CD8-positive, alpha-beta memory T cell (primary cell): ENCODE data around the gene RPRD2. TPM values are rescaled to one million over a fixed set of nuclear protein-coding genes. Genes with fewer than 3 reads are reported as not detected.

ENCODE experiments used
- CTCF ChIA-PET: fragments of 350-600 bp; sonication (Branson Sonifier 250); formaldehyde crosslinking; loops from one replicate; lab custom pipeline; 2021; ENCODE audit warnings: antibody characterized with exemption; lab: Charles Lee
- POLR2A ChIA-PET: fragments of 350-600 bp; sonication (Branson Sonifier 250); formaldehyde crosslinking; loops from one replicate; lab custom pipeline; 2021; ENCODE audit warnings: antibody characterized with exemption; lab: Charles Lee
- DNase-seq, 5 donors: peaks; one replicate each; pipeline versions ENCODE4 v3.0.0 to v3.0.0-alpha.2; 2020 to 2022; ENCODE audit warnings: mixed read lengths in 1 of 5
- H3K27ac ChIP-seq: one replicate; pipeline ENCODE4 v1.7.0; 2013; ENCODE audit warnings: low read depth, mild to moderate bottlenecking, low read length, moderate library complexity
- H3K27me3 ChIP-seq: 2 replicates; pipeline ENCODE4 v1.7.0; 2013; ENCODE audit warnings: low read length, mild to moderate bottlenecking; ENCODE audit not compliant: insufficient read depth, poor library complexity, severe bottlenecking
- H3K36me3 ChIP-seq: 2 replicates; pipeline ENCODE4 v1.7.0; 2013; ENCODE audit warnings: mild to moderate bottlenecking, low read length, moderate library complexity; ENCODE audit not compliant: insufficient read depth
- H3K4me1 ChIP-seq: 2 replicates; pipeline ENCODE4 v1.7.0; 2013; ENCODE audit warnings: mild to moderate bottlenecking, low read length, moderate library complexity; ENCODE audit not compliant: insufficient read depth
- H3K4me3 ChIP-seq: 2 replicates; pipeline ENCODE4 v1.7.0; 2013; ENCODE audit warnings: mild to moderate bottlenecking, low read length
- H3K9me3 ChIP-seq: 2 replicates; pipeline ENCODE4 v1.7.0; 2013; ENCODE audit warnings: mild to moderate bottlenecking, low read length
- H3K27ac Mint-ChIP-seq, 8 donors: one replicate each; pipeline ENCODE4 v1.8.0; 2020 to 2021; ENCODE audit warnings: mixed read lengths in 8 of 8, mild to moderate bottlenecking in 6 of 8, inconsistent platforms in 3 of 8, moderate library complexity in 3 of 8
- H3K27me3 Mint-ChIP-seq, 2 donors: one replicate each; pipeline ENCODE4 v1.8.0; 2020 to 2021; ENCODE audit warnings: mixed read lengths in 2 of 2, mild to moderate bottlenecking in 1 of 2, moderate library complexity in 1 of 2
- H3K36me3 Mint-ChIP-seq, 3 donors: one replicate each; pipeline ENCODE4 v1.8.0; 2020 to 2021; ENCODE audit warnings: mixed read lengths in 3 of 3, inconsistent platforms in 1 of 3, mild to moderate bottlenecking in 1 of 3
- H3K4me1 Mint-ChIP-seq, 3 donors: one replicate each; pipeline ENCODE4 v1.8.0; 2020 to 2021; ENCODE audit warnings: mixed read lengths in 3 of 3, inconsistent platforms in 1 of 3, mild to moderate bottlenecking in 1 of 3
- H3K4me3 Mint-ChIP-seq, 7 donors: one replicate each; pipeline ENCODE4 v1.8.0; 2020 to 2021; ENCODE audit warnings: mixed read lengths in 7 of 7, mild to moderate bottlenecking in 6 of 7, moderate library complexity in 4 of 7, inconsistent platforms in 2 of 7
- H3K9me3 Mint-ChIP-seq, 5 donors: one replicate each; pipeline ENCODE4 v1.8.0; 2020 to 2022; ENCODE audit warnings: mixed read lengths in 5 of 5, mild to moderate bottlenecking in 3 of 5, moderate library complexity in 2 of 5, inconsistent platforms in 1 of 5
- polyA plus RNA-seq: library from polyadenylated mRNA; unstranded; fragments of 300-500 nt; fragmentation: Illumina TruSeq; gene quantifications from one replicate; pipeline ENCODE4 v1.2.3, GENCODE V29; 2021
- total RNA-seq, 2 experiments: library from RNA; stranded (reverse); gene quantifications; one replicate each; pipeline ENCODE4 v1.2.3, GENCODE V29; 2021

Gene RPRD2
- total and polyA plus RNA-seq, 3 experiments from 2014 or later, result 24.1 to 40.5 (median 26.4) TPM

DNA sequence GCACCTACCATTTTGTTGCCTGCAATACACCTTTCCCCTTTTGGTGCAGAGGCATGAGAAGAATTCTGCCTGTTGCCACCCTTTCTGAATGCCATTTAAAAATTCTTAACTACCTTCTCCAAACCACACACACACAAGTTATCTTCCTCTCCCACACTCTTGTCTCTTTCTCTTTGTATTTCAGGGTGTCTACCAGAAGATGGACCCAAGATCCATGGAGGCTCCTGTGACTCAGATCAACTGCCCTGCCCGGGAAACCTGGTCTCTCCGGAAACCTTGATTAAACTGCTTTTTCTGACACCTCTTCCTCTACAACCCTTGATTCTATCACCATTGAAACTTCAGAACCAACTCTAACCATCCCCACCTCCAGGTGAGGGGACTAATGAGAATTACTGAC, 120.9 kb downstream of the RPRD2 start:
- POLR2A ChIA-PET, result no interaction called here
- H3K27ac Mint-ChIP-seq, result peak overlapping the region in 6 of 8 donors; percentile 21 to 78 (median 34)
- CTCF ChIA-PET, result no interaction called here

DNA sequence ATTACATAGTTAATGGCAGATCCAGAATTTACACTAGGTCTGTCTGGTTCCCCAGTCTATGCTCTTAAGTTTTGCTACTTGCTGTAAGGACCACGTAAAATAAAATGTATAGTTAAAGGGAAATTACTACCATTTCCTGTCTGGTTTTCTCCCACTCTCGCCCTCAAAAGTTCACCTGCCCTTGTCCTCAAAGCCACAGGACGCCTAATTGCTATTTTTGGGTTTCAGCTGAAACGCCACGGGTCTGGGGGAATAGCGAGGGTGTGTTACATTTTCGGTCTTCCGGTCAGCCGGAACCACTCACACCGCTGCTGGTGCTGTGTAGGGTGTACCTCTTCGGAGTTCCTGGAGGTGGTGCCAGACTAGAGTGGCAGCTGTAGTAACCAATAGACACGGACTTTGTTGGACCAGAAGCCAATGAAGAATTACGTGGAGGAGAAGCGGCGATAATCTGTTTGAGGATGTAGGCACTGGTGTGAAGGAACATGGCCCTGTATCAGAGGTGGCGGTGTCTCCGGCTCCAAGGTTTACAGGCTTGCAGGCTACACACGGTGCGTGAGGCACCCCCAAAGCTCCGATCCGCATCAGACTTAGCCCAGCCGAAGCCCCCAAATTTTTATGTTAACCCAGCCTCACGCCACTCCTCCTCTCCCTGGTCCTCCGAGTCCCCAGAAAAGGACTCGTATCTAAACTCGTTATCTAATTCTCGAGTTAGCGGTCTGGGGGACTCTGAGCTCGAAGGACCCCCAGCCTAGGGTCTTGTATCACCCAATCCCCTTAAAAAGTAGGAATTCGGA, 123.2 kb downstream of the RPRD2 start, which contains the start of gene TARS2:
TARS2 (plus strand) TSS at position 454 of the 797 bp plus-strand sequence; CDS start at position 486, 32 bp downstream.
- peaks cover 8% of the 10 kb centered on the region for H3K36me3 ChIP-seq
- CTCF ChIA-PET, result interaction anchor here (1.3 kb wide), 2 partner anchors 22 to 74 kb away, joined by 3 read pairs; no protein-coding TSS in a partner anchor
- peaks cover 9% of the 10 kb centered on the region for H3K4me1 ChIP-seq
- no peaks in the 10 kb centered on the region for H3K9me3 ChIP-seq
- peak within 1 kb of the TSS; percentile 99 for H3K4me3 ChIP-seq
- Mint-ChIP-seq H3K36me3 (peaks cover 9 to 41% (median 13%) of the 10 kb centered on the region in 3 donors), H3K27ac (peak within 1 kb of the TSS; percentile 68 to 99 (median 98)), H3K4me3 (peak within 1 kb of the TSS; percentile 88 to 100 (median 98)), H3K4me1 (peaks cover 20 to 24% (median 21%) of the 10 kb centered on the region in 3 donors), H3K9me3 (no peaks in the 10 kb centered on the region), H3K27me3 (peaks cover 0 to 2% of the 10 kb centered on the region in 2 donors)
- peak; percentile 83 to 96 (median 94) for DNase-seq
- no peaks in the 10 kb centered on the region for H3K27me3 ChIP-seq
- peak within 1 kb of the TSS; percentile 82 for H3K27ac ChIP-seq
- POLR2A ChIA-PET, result interaction anchor here (0.6 to 1.4 kb wide), 4 partner anchors 11 to 123 kb away, joined by 3 to 5 read pairs (median 4); partner anchors contain the start of genes FALEC and RPRD2

More for the DNA sequence above, 120.9 kb downstream of the RPRD2 start:
- peak overlapping the region in 3 of 7 donors; percentile 49 to 67 (median 66) for H3K4me3 Mint-ChIP-seq
- Histone ChIP-seq H3K4me1 (peaks cover 9% of the 10 kb centered on the region), H3K36me3 (no peaks in the 10 kb centered on the region), H3K4me3 (no peak overlapping the region), H3K9me3 (no peaks in the 10 kb centered on the region), H3K27me3 (no peaks in the 10 kb centered on the region), H3K27ac (no peak overlapping the region)
- no peaks in the 10 kb centered on the region for H3K9me3 Mint-ChIP-seq
- peaks cover 20 to 24% (median 21%) of the 10 kb centered on the region in 3 donors for H3K4me1 Mint-ChIP-seq
- DNase-seq, result no peak
- peaks cover 0 to 21% (median 3%) of the 10 kb centered on the region in 3 donors for H3K36me3 Mint-ChIP-seq
- peaks cover 0 to 2% of the 10 kb centered on the region in 2 donors for H3K27me3 Mint-ChIP-seq

DNA sequence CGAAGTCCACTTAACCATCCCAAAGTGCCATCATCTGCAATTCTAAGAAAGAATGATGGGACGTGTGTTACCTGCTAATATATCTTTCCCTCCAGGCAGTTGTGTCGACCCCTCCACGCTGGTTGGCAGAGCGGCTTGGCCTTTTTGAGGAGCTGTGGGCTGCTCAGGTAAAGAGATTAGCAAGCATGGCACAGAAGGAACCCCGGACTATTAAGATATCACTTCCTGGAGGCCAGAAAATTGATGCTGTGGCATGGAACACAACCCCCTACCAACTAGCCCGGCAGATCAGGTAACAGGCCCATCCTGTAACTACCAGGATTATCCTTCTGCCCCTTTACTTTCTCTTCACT, 123.8 kb downstream of the RPRD2 start:
- peaks cover 20 to 24% (median 21%) of the 10 kb centered on the region in 3 donors for H3K4me1 Mint-ChIP-seq
- DNase-seq, result no peak

DNA sequence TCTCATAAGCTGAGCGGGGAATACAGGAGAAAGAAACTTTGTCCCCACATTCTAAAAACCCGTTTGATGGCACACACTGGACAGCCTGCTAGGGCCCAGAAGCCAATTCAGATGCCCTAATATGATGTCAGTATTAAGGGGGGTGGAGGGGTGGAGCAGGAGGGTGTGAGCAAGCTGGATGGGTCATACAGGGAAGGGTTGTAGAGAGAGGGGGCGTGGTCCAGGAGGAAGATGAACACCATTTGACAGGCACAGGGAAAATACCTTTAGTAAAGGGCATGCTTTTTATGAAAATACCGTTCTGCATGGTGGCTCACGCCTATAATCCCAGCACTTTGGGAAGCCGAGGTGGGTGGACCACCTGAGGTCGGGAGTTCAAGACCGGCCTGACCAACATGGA, 129.2 kb downstream of the RPRD2 start:
- H3K4me3 ChIP-seq, result no peak overlapping the region
- CTCF ChIA-PET, result interaction anchor here (1.0 kb wide), 1 partner anchor 40 kb away, joined by 3 read pairs; no protein-coding TSS in a partner anchor
- Mint-ChIP-seq H3K27ac (no peak overlapping the region), H3K36me3 (peaks cover 15 to 64% (median 20%) of the 10 kb centered on the region in 3 donors), H3K27me3 (no peaks in the 10 kb centered on the region), H3K9me3 (no peaks in the 10 kb centered on the region), H3K4me3 (no peak overlapping the region), H3K4me1 (peaks cover 7 to 11% (median 7%) of the 10 kb centered on the region in 3 donors)
- POLR2A ChIA-PET, result no interaction called here
- no peak overlapping the region for H3K27ac ChIP-seq
- H3K36me3 ChIP-seq, result peaks cover 15% of the 10 kb centered on the region
- DNase-seq, result no peak
- H3K27me3 ChIP-seq, result no peaks in the 10 kb centered on the region
- H3K9me3 ChIP-seq, result no peaks in the 10 kb centered on the region
- H3K4me1 ChIP-seq, result peaks cover 2% of the 10 kb centered on the region

More for the DNA sequence above, 123.8 kb downstream of the RPRD2 start:
- H3K27me3 ChIP-seq, result no peaks in the 10 kb centered on the region
- ChIA-PET POLR2A (interaction anchor here (1.2 to 1.4 kb wide), 3 partner anchors 10 to 124 kb away, joined by 3 to 5 read pairs (median 5); partner anchors contain the start of genes FALEC and RPRD2), CTCF (interaction anchor here (1.3 kb wide), 2 partner anchors 22 to 73 kb away, joined by 3 read pairs; no protein-coding TSS in a partner anchor)
- no peaks in the 10 kb centered on the region for H3K9me3 ChIP-seq
- Mint-ChIP-seq H3K27me3 (peaks cover 0 to 2% of the 10 kb centered on the region in 2 donors), H3K27ac (peak overlapping the region; percentile 68 to 99 (median 98)), H3K36me3 (peaks cover 9 to 45% (median 13%) of the 10 kb centered on the region in 3 donors), H3K4me3 (peak overlapping the region; percentile 88 to 100 (median 98)), H3K9me3 (no peaks in the 10 kb centered on the region)
- H3K36me3 ChIP-seq, result peaks cover 8% of the 10 kb centered on the region
- H3K27ac ChIP-seq, result peak overlapping the region; percentile 82
- peak overlapping the region; percentile 99 for H3K4me3 ChIP-seq
- H3K4me1 ChIP-seq, result peaks cover 9% of the 10 kb centered on the region

DNA sequence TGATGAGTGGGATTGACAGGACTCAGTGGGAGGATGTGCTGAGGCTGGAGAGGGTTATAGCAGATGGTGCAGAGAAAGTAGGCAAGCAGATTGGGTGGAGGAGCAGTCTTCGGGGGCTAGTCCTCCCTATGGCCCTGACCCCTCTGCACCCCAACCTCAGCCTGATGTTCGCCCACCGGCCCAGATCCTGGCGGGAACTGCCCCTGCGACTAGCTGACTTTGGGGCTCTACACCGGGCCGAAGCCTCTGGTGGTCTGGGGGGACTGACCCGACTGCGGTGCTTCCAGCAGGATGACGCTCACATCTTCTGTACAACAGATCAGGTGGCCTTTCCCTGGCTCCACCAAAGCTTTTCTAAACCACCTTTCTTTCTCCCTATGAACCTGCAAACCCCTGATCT, 134.4 kb downstream of the RPRD2 start:
- Histone ChIP-seq H3K9me3 (no peaks in the 10 kb centered on the region), H3K4me1 (no peaks in the 10 kb centered on the region), H3K4me3 (no peak overlapping the region), H3K36me3 (peaks cover 14% of the 10 kb centered on the region), H3K27me3 (no peaks in the 10 kb centered on the region), H3K27ac (no peak overlapping the region)
- Mint-ChIP-seq H3K27ac (peak overlapping the region in 2 of 8 donors; percentile 36 to 59), H3K27me3 (no peaks in the 10 kb centered on the region), H3K9me3 (no peaks in the 10 kb centered on the region), H3K36me3 (peaks cover 10 to 62% (median 20%) of the 10 kb centered on the region in 3 donors), H3K4me1 (no peaks in the 10 kb centered on the region), H3K4me3 (no peak overlapping the region)
- ChIA-PET CTCF (no interaction called here), POLR2A (interaction anchor here (1.1 kb wide), 1 partner anchor 11 kb away, joined by 3 read pairs; the partner anchor contains the start of gene TARS2)
- DNase-seq, result no peak

DNA sequence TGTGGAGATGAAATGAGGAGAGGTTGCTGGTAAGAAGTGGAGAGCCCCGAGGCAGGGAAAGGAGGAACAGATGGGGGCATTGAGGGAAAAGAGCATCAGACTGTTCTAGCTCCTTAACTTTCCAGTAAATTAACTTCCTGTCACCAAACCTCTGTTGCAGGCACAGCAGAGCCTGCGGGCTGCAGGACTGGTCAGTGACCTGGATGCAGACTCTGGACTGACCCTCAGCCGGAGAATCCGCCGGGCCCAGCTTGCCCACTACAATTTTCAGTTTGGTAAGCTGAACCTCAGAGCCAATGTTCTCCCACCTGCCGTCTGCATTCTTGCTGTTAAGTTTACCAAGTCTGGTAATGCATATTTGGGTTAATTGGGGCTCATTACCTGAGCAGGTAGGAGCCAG, 141.5 kb downstream of the RPRD2 start:
- Mint-ChIP-seq H3K27ac (peak overlapping the region in 2 of 8 donors; percentile 9 to 22), H3K4me3 (no peak overlapping the region), H3K27me3 (no peaks in the 10 kb centered on the region), H3K9me3 (no peaks in the 10 kb centered on the region), H3K4me1 (peaks cover under 1 to 4% (median 3%) of the 10 kb centered on the region in 3 donors), H3K36me3 (peaks cover 7 to 57% (median 18%) of the 10 kb centered on the region in 3 donors)
- no peaks in the 10 kb centered on the region for H3K9me3 ChIP-seq
- no peak for DNase-seq
- CTCF ChIA-PET, result no interaction called here
- peaks cover 11% of the 10 kb centered on the region for H3K36me3 ChIP-seq
- H3K4me3 ChIP-seq, result no peak overlapping the region
- peak overlapping the region; percentile 38 for H3K27ac ChIP-seq
- H3K4me1 ChIP-seq, result no peaks in the 10 kb centered on the region
- H3K27me3 ChIP-seq, result no peaks in the 10 kb centered on the region
- POLR2A ChIA-PET, result no interaction called here

DNA sequence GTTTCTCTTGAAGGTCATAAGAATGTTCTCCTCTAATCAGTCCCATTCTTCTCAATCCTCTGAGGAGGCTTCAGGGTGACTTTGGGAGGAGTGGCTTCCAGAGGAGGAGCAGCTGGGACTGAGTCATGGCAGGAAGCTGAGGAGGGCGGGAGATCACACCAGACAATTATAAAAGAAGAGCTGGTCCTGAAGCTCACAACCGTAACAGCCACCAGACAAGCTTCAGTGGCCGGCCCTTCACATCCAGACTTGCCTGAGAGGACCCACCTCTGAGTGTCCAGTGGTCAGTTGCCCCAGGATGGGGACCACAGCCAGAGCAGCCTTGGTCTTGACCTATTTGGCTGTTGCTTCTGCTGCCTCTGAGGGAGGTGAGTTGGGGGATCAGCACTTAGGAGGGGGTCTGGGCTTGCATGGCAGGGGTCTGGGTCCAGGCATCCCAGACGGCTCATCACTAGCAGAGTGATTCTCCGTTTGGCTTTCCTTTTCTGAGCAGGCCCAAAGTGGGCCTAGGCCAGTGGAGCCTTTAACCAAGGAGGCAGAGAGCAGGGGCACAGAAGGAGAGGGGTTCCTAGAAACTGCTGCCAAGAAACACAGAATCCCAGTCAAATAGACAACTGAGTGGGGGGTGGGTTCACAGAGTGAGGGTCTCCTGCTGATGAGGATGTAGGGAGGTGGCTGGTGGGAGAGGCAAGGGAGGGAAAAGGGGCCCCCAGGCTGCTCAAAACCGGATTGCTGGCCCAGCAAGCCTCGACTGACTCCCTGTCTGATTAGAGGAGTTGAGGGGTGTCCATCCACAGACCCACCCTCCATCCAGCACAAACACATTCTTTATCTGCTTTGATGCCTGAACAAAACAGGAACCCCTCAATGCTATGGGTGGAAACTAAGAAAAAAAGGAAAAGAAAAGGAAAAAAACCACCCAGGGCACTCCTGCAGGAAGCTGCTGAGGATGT, 144.2 kb downstream of the RPRD2 start, which contains the start of gene ECM1:
ECM1 (plus strand) TSS at position 198 of the 953 bp plus-strand sequence; CDS start at position 299, 101 bp downstream.
- no peaks in the 10 kb centered on the region for H3K9me3 Mint-ChIP-seq
- H3K4me3 Mint-ChIP-seq, result no peak within 1 kb of the TSS
- Histone ChIP-seq H3K9me3 (no peaks in the 10 kb centered on the region), H3K4me3 (no peak within 1 kb of the TSS), H3K27ac (peak within 1 kb of the TSS; percentile 47), H3K36me3 (peaks cover 11% of the 10 kb centered on the region), H3K4me1 (no peaks in the 10 kb centered on the region), H3K27me3 (no peaks in the 10 kb centered on the region)
- CTCF ChIA-PET, result interaction anchor here (1.6 kb wide), 1 partner anchor 24 kb away, joined by 3 read pairs; no protein-coding TSS in a partner anchor
- peaks cover 5 to 6% (median 6%) of the 10 kb centered on the region in 3 donors for H3K4me1 Mint-ChIP-seq
- peak within 1 kb of the TSS in 3 of 8 donors; percentile 26 to 70 (median 27) for H3K27ac Mint-ChIP-seq
- POLR2A ChIA-PET, result no interaction called here
- no peak for DNase-seq
- peaks cover 7 to 42% (median 14%) of the 10 kb centered on the region in 3 donors for H3K36me3 Mint-ChIP-seq
- H3K27me3 Mint-ChIP-seq, result peaks cover 0 to 2% of the 10 kb centered on the region in 2 donors
